OCI-LY7 (cell line): ENCODE results near the gene ZNF333.

Experiments used
- EZH2phosphoT487 ChIP-seq: fragments of 200-600 bp; sonication (generic); IDR thresholded peaks from 2 replicates; pipeline ENCODE4 v1.6.1; 2018; ENCODE audit warnings: low read depth, borderline replicate concordance, mild to moderate bottlenecking, mixed run types, antibody characterized with exemption, low read length, moderate library complexity, mixed read lengths
- TF ChIP-seq, protein P1 (sequence below): fragments of 200-600 bp; sonication (generic); conservative IDR thresholded peaks from 2 replicates; pipeline ENCODE4 v1.5.1; 2014; ENCODE audit warnings: mild to moderate bottlenecking, antibody characterized with exemption, low read length, moderate library complexity, mixed read lengths

- TF ChIP-seq, protein P1, sequence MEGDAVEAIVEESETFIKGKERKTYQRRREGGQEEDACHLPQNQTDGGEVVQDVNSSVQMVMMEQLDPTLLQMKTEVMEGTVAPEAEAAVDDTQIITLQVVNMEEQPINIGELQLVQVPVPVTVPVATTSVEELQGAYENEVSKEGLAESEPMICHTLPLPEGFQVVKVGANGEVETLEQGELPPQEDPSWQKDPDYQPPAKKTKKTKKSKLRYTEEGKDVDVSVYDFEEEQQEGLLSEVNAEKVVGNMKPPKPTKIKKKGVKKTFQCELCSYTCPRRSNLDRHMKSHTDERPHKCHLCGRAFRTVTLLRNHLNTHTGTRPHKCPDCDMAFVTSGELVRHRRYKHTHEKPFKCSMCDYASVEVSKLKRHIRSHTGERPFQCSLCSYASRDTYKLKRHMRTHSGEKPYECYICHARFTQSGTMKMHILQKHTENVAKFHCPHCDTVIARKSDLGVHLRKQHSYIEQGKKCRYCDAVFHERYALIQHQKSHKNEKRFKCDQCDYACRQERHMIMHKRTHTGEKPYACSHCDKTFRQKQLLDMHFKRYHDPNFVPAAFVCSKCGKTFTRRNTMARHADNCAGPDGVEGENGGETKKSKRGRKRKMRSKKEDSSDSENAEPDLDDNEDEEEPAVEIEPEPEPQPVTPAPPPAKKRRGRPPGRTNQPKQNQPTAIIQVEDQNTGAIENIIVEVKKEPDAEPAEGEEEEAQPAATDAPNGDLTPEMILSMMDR, result no peak
- no peak for TF ChIP-seq EZH2phosphoT487
Observed at GRCh38 chr19:14763497-14764145, 73.8 kb downstream of the ZNF333 start.
